Neural progenitor cell (in vitro differentiated cells): ENCODE results near the gene IFIT5.
"Not testable (repeated sequence)": the region's sequence is repeated elsewhere in the genome, so short reads cannot be mapped to it uniquely, and the experiment has no call there.

Experiments
- CTCF ChIP-seq: fragments of 200-600 bp; sonication (generic); IDR thresholded peaks from 2 replicates; pipeline ENCODE4 v1.5.1; 2017; ENCODE audit warnings: antibody characterized with exemption, mild to moderate bottlenecking
- EZH2phosphoT487 ChIP-seq: fragments of 200-600 bp; sonication (generic); IDR thresholded peaks from 2 replicates; pipeline ENCODE4 v1.6.1; 2017; ENCODE audit warnings: antibody characterized with exemption

GRCh38 chr10:89407792-89408191 lies 6.6 kb upstream of the IFIT5 start:
- not testable (repeated sequence) for TF ChIP-seq EZH2phosphoT487, CTCF
